Eye (tissue), 1 donor: ENCODE data around the gene HS1BP3.

Experiments used
- DNase-seq: peaks from one replicate; pipeline ENCODE4 v3.0.0-alpha.2; 2015

Gene HS1BP3

GRCh38 chr2:20674974-20675679 lies 24.2 kb upstream of the HS1BP3 start:
- peak; percentile 20 for DNase-seq

- DNase-seq: no peak
Observed at GRCh38 chr2:20674309-20674965, 23.5 kb upstream of the HS1BP3 start.

- no peak for DNase-seq
Observed at GRCh38 chr2:20673686-20674308, 22.9 kb upstream of the HS1BP3 start.

- DNase-seq: peak; percentile 54
Observed at GRCh38 chr2:20672201-20672951, 21.5 kb upstream of the HS1BP3 start.

GRCh38 chr2:20671736-20672080 lies 20.8 kb upstream of the HS1BP3 start:
- no peak for DNase-seq

GRCh38 chr2:20671036-20671735 lies 20.3 kb upstream of the HS1BP3 start:
- peak; percentile 63 for DNase-seq

- DNase-seq: peak; percentile 69
Observed at GRCh38 chr2:20670315-20671035, 19.6 kb upstream of the HS1BP3 start.

- peak; percentile 58 for DNase-seq
Observed at GRCh38 chr2:20669562-20670314, 18.8 kb upstream of the HS1BP3 start.

- no peak for DNase-seq
Observed at GRCh38 chr2:20668871-20669475, 18.1 kb upstream of the HS1BP3 start.

GRCh38 chr2:20668451-20668850 lies 17.6 kb upstream of the HS1BP3 start:
- DNase-seq: no peak

- peak; percentile 52 for DNase-seq
Observed at GRCh38 chr2:20667531-20668401, 16.9 kb upstream of the HS1BP3 start.

- DNase-seq: no peak
Observed at GRCh38 chr2:20667151-20667530, 16.2 kb upstream of the HS1BP3 start.

GRCh38 chr2:20666304-20667150 lies 15.6 kb upstream of the HS1BP3 start, which contains the start of gene GDF7:
GDF7 (plus strand) TSS chr2:20667144; CDS start chr2:20667240, 96 bp downstream.
- DNase-seq: peak; percentile 70

GRCh38 chr2:20666005-20666303 lies 15.1 kb upstream of the HS1BP3 start:
- DNase-seq: no peak

- DNase-seq: no peak
Observed at GRCh38 chr2:20665243-20666004, 14.5 kb upstream of the HS1BP3 start.

- DNase-seq: no peak
Observed at GRCh38 chr2:20664431-20665242, 13.7 kb upstream of the HS1BP3 start.

- DNase-seq: no peak
Observed at GRCh38 chr2:20664071-20664390, 13.1 kb upstream of the HS1BP3 start.
